Activated CD8-positive, alpha-beta memory T cell treated with anti-CD3 and anti-CD28 coated beads, Interleukin-2, amount 50 U/mL, for 4 hours (primary cell): ENCODE results near the gene COQ2.
"Not testable (repeated sequence)": the region's sequence is repeated elsewhere in the genome, so short reads cannot be mapped to it uniquely, and the experiment has no call there.

ENCODE experiments used
- DNase-seq: peaks from one replicate; pipeline ENCODE4 v3.0.0-alpha.2; 2020

Gene COQ2, protein sequence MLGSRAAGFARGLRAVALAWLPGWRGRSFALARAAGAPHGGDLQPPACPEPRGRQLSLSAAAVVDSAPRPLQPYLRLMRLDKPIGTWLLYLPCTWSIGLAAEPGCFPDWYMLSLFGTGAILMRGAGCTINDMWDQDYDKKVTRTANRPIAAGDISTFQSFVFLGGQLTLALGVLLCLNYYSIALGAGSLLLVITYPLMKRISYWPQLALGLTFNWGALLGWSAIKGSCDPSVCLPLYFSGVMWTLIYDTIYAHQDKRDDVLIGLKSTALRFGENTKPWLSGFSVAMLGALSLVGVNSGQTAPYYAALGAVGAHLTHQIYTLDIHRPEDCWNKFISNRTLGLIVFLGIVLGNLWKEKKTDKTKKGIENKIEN

DNA sequence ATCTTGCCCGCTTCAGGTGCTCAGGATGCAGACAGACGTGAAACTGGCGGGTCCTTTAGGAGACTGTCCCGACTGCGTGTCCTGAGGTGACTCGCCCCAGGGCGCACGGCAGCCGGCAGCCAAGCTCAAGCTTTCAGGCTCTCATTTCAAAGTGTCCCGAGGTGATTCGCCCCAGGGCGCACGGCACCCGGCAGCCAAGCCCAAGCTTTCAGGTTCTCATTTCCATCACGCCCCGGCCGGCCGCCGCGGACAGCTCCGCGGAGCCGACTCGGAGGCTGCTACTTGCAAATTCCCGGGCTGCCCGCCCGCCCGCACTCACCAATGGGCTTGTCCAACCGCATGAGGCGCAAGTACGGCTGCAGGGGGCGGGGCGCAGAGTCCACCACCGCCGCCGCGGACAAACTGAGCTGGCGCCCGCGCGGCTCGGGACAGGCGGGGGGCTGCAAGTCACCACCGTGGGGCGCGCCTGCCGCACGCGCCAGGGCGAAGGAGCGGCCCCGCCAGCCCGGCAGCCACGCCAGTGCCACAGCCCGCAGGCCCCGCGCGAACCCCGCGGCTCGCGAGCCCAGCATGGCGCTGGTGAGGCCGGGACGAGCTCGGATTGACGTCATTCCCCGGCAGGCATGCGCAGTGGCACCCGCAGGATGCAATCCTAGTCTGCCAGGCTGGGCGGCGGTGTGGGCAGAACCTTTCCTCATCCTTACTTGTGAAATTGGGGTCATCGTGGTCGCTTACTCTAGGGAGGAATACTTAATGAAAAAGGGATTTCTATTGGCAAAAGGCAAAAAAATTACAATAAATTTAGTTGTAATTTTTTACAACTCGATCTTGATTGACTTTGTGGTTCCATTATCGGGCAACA lies at the start of gene COQ2:
TSS of gene COQ2 (minus strand) at position 606 of the 862 bp plus-strand sequence. CDS start at position 572, 34 bp downstream.
- peak; percentile 93 for DNase-seq

DNA sequence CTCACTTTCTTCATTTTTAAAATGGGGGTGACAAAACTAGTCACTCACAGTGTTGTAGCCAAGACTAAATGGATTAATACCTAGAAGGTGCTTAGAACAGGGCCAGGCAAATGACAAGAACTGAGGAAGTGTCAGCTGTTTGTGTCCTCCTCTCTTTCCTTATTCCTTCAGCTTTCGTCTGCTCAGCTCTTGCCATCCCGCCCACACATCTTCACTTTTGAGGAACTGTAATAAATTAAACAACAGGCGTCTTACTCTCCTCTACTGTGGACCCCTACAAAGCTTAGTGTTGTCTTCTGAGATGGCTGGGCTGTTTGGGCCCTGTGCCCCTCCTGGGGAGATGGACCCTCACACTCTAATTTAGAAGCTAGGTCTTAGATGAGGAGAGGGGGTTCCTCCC lies 47.4 kb upstream of the COQ2 start:
- no peak for DNase-seq

DNA sequence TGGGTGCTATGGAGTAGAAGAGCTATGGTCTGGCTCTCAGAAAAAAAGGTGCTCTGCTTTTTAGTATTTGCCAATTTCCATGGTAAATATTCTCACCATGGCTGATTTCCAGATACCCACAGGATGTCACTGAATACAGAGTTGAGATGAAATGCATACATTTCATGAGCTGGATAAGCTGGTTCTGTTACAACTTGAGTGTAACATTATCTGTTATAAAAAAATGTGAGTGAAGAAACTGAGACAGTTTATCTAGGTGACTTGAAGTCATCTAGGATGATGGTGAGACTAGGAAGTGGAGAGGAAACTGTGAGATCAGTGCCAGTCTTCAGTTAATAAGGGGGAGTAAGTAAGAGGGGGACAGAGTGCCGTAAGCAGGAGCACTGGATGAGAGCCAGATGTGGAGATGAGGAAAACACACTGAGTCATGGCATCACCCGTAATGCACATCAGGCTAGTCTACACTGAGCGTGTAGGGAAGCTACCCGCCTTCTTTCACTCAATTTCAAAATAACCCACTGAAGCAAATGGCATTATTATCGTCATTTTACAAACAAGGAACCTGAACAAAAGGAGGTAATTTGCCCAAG lies 45.0 kb upstream of the COQ2 start:
- DNase-seq = no peak

DNA sequence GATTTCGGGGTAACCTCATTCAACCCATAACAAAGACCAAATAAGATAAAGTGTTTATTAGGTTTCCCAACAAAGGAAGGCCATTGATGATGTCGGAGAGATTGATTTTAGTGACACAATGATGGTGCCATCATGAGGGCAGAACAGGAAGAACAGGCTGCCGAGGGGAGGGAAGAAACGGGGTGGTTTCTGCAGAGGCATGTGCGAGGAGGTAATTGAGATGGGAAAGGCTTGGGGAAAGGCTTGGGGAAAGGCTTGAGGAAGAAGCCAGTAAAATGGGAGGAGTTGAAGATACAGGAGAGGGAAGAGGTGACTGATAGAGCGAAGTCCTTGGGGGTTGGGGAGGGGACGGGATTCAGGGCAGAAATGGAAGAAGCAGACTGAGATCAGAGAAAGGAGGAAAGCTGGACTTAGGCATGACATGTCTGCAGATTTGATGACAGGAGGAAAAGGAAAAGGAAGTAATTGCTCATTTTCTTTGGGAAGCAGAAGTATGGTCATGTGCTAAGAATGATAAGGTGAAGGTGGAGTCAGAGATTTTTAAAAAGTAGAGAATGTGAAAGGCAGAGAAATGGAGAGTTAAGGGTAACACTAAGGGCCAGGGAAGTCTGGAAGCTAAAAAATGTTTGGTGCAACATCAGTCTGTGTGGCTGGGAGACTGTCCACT lies 44.1 kb upstream of the COQ2 start:
- no peak for DNase-seq

DNA sequence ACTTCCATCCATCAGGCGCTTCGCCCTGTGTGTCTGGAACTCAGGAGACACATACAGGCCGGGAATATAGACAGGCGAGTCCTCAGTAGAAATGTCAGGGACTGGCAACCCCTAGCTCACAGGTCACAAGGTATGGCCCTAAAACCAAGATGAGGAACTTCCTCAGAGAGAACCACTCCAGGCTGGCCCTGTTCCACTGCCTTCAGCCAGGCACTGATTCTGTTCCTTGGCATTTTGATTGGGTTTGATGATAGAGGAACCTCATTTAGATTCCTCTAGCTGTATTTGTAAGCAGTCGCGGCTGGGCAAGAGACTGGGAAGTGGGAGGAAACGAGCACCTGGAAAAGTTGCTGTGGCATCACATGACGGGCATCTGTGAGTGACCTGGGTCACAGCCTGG lies 41.9 kb upstream of the COQ2 start:
- no peak for DNase-seq

DNA sequence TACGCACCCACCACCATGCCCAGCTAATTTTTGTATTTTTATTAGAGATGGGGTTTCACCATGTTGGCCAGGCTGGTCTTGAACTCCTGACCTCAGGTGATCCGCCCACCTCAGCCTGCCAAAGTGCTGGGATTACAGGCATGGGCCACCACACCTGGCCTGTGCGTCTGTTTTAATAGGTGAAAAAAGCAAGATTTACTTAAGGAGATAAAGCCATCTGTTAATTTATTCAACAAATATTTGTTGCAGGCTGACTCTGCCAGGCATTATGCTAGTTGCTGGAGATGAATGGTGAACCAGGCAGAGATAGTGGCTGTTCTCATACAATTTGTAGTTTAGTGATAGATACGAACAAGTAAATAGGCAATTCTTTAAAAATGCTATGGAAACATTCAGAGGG lies 40.7 kb upstream of the COQ2 start:
- DNase-seq = not testable (repeated sequence)

DNA sequence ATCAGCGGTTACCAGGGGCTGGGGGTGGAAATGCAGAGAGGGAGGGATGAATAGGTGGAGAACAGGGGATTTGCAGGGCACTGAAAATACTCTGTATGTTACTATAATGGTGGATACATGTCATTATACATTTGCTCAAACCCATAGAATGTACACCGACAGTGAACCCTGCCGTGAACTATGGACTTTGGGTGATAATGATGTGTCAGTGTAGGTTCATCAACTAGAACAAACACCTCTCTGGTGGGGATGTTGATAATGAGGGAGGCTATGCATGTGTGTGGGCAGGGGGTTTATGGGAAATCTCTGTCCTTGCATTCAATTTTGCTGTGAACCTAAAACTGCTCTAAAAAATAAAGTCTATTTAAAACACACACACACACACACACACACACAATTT lies 38.5 kb upstream of the COQ2 start:
- DNase-seq = no peak

DNA sequence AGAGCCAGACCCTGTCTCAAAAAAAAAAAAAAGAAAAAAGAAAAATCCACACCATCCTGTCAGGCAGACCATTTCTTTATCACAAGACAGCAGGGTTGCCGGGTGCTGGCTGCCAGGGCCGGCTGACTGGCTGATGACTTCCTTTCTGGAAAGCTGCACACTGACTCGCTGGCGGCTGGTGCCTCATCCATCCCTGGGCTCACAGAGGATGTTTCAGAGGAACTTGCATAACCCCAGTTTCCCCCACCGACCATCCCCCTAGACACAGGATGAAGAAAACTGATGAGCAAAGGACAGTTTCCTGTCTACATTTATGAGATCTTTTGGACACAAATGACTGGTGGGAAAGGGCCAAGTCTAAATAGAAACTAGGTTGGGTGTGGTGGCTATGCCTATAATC lies 36.0 kb upstream of the COQ2 start:
- no peak for DNase-seq

DNA sequence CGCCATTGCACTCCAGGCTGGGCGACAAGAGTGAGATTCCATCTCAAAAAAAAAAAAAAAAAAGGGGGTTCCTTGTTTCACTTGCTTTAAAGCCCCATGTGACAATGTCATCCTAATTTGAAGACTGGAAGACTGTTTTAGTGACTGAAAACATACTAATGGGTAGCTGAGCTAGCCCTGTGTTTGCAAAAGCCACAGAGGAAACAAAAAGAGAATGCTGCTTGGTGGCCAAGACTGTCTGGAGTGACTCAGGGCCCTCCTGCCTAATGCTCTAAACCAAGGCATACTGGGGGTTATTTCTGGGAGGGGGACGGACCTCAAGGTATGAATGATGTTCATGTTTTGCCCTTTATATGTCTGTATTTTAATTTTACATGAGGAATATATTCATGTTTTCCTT lies 34.1 kb upstream of the COQ2 start:
- DNase-seq = no peak

DNA sequence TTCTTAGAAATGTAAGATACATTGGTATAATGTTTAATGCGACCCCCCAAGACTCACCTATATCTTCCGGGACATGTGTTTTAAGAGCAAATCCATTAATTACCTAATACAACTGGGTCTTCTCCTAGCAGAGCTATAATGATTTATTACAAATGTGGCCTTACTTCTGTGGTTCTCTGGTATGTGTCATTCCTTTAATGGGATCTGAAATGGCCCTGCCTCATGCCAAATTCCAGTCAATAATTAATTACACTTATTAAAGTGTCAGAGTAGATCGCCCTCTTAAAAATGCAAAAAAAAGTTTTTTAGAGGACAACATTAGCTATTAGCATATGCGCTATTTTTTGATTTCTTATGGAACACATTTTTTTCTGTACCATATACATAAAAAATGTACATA lies 33.1 kb upstream of the COQ2 start:
- no peak for DNase-seq

DNA sequence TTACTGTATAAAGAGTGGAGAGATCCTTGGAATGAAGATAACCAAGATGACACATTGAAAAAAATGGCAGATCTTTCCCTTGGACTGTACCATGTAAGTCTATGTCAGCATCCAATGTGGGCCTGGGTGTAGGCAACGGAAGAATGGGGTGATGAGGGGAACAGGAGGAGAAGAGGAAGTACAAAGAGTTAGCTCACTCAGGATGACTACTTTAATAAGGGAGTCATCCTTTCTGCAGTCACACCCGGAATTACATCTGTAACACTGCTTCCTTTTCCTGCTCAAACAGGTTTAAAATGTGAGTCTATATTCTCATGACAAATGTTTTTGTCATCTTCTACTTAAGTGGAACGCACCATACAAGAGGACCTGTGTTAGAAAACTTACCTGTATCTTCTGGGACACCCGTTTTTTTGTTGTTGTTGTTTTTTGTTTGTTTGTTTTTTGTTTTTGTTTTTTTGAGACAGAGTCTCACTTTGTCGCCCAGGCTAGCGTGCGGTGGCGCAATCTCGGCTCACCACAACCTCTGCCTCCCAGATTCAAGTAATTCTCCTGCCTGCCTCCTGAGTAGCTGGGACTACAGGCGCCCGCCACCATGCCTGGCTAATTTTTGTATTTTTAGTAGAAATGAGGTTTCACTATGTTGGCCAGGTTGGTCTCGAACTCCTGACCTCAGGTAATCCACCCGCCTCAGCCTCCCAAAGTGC lies 32.0 kb upstream of the COQ2 start:
- DNase-seq = no peak

DNA sequence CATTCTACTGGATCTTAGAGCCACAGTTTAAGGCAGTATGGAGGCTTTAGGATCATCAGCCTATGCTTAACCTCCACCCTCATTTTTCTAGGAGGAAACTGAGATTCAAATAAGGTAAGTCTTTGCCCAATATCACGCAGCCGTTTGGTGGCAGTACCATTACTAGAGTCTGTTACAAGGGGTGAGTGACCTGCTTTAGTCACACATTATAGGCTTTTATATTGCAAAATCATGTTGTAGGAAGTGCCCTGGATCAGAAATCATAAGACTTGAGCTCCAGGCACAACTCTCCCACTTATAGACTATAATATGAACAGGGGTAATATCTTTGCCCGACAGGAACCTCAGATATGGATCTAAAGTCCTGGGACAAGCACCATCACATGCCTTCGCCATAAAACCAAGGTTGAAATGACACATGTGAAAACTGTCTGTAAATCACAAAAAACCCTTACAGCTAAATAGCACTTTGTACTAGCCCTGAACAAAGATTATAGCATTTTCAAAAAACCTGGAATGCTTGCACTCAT lies 30.8 kb upstream of the COQ2 start:
- no peak for DNase-seq

DNA sequence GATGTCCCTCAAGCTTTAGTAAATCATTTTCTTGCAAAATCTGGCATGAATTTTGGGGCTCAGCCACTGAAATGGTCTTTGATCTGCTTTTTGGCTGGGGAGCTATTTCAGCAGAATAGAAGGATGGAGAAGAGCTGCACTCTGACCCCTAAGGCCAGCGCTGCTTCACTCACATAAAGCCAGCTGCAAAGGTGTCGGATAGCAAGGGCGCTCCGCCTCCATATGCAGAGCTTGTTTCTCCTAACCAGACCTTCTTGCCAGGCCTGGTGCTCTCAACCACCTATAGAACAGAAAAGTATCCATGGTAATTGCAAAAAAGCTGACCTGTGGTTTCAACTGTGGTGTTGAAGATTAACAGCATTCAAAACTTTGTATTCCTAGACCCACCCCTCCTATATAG lies 24.1 kb upstream of the COQ2 start:
- no peak for DNase-seq

DNA sequence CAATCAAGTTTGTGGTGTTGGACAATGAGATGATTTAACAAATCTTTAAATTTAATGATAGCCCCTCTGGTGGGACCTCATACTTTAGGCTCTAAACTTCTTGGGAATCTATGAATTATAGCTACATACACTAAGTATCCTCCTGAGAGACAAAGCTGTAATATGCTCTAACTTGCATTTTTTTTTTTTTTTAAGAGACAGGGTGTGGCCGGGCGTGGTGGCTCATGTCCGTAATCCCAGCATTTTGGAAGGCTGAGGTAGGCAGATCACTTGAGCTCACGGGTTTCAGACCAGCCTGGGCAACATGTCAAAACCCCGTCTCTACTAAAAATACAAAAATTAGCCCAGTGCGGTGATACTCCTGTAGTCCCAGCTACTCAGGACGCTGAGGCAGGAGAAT lies 23.3 kb upstream of the COQ2 start:
- no peak for DNase-seq

DNA sequence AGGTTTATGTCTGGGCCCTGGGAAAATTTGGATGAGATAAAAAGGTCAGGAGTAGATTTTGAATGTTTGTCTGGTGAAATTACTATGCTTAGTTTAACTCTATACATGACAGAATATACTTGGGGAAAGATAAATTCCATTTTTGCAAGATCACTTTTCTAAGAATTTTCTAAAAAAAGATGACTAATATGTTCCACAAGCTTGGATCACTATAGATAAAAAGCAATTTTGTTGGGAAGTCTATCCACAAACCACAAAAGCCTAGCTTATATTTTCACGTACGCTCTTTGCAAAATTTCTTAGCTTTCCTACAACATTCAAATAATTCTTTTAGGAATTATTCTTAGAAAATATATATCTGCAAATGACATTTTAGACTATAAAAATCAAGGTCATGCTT lies 20.6 kb upstream of the COQ2 start:
- DNase-seq = no peak

DNA sequence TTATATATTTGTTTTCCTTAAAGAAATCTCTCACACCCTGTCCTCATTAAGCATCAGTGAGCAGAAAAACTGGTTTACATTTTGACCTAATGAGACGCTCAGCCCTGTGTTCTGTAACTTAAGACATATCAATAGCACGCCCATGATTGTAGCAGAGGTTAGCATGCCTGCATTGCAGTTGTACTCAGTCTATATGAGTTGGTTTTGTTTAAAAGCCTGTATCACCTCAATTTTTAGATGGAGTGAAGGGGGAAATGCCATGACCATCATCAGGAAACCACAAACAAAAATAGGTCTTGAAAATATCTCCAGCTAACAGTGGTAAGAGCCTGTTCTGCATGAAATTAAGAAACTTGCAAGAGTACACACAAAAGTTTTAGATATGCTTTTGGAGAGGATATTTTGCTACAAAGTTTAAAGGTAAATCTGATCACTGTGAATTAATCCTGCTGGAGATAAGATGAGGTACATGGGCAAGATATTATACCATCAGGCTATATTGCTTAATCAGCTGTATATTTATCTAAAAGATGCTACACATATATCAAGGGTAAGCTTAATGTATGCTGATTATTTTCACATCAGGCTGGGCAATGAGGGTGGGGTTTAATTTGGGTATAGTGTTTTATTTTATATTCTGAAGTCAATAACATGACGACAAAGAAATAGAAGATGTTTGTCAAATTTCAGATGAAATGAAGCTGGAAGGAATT lies 13.1 kb upstream of the COQ2 start:
- DNase-seq = no peak

DNA sequence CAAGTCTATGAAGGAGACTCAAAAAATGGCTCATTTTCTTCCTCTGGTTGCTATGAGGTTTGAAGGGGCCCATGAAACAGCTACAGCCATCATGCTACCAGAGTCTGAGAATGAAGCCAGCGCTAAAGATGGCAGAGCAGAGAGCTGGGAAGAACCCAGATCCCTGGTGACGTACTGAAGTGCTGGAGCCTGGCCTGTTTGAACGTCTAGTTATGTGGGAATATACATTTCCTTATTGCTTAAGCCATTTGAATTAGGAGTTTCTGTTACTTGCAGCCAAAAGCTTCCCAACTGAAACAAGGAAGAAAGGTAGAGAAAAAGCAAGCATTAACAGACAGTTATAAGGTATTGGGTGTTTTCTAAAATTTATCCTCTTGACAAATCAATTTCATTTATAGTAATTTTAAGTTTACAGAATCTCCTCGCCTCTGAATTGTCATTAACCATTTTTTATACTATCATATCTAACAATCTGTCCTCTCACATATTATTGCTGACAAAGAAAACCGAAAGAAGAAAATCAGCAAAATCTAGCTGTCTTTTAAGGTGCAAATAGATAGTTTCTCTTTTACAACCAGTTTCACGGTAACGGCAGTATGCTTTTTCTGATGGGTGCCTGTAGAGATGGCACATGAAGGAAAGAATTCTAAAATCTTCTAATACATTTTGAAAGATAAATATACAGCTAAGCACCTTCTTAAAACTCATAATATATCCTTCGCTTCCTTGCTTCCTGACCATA lies 8.9 kb upstream of the COQ2 start:
- no peak for DNase-seq

DNA sequence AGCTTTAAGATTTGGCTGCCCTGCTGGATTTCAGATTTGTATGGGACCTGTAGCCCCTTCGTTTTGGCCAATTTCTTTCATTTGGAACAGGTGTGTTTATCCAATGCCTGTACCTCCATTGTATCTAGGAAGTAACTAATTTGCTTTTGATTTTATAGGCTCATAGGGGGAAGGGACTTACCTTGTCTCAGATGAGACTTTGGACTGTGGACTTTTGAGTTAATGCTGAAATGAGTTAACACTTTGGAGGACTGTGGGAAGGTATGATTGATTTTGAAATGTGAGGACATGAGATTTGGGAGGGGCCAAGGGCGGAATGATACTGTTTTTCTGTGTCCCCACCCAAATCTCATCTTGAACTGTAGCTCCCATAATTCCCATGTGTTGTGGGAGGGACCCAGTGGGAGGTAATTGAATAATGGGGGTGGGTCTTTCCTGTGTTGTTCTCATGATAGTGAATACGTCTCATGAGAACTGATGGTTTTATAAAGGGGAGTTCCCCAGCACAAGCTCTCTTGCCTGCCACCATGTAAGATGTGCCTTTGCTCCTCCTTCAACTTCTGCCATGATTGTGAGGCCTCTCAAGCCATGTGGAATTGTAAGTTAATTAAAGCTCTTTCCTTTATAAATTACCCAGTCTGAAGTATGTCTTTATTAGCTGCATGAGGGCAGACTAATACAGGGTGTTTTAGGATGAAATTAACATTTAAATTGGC lies 5.6 kb upstream of the COQ2 start:
- DNase-seq = not testable (repeated sequence)

DNA sequence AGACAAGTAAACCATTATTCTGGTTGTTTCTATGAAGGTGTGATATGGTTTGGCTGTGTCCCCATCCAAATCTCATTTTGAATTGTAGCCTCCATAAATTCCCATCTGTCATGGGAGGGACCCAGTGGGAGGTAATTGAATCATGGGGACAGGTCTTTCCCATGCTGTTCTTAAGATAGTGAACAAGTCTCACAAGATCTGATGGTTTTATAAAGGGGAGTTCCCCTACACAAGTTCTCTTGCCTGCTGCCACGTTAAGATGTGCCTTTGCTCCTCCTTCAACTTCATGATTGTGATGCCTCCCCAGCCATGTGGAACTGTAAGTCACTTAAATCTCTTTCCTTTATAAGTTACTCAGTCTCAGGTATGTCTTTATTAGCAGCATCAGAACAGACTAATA lies 3.8 kb upstream of the COQ2 start:
- DNase-seq = not testable (repeated sequence)

DNA sequence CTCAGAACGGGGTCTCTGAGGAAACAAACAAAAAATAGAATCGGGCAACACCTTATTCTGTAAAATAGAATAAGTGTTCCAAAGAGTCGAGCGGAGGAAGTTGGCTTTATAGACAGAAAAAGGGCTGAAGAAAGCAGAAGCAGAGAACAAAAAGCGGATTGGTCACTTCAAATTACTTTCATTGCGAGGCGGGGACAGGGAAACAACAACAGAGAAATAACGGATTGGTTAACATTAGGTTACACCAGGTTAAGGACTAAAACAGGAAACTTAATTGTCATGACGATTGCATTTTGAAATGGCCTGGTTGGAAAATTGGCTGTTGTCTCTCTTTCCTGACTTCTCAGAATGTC lies 433 bp upstream of the COQ2 start:
- DNase-seq = no peak
